Stimulated activated effector memory CD8-positive, alpha-beta T cell treated with anti-CD3 and anti-CD28 coated beads, Interleukin-12 subunit alpha, Interleukin-12 subunit beta, amount 100 ng/mL, for 72 hours (primary cell): ENCODE measurements around the gene FHAD1.

Source experiments
- ATAC-seq: fragments of 150-1000 bp; cut with Tn5 transposase; 2 replicates; pipeline ENCODE4 v1.10.0; 2021
- DNase-seq, 2 donors: peaks; one replicate each; pipeline ENCODE4 v3.0.0; 2021 to 2022; ENCODE audit warnings: low spot score in 2 of 2
- H3K27ac Mint-ChIP-seq: one replicate; pipeline ENCODE4 v1.8.0; 2022; ENCODE audit warnings: mild to moderate bottlenecking, mixed read lengths
- H3K36me3 Mint-ChIP-seq: one replicate; pipeline ENCODE4 v1.8.0; 2022; ENCODE audit warnings: mild to moderate bottlenecking, mixed read lengths
- H3K4me1 Mint-ChIP-seq: one replicate; pipeline ENCODE4 v1.8.0; 2022; ENCODE audit warnings: mixed read lengths
- H3K4me3 Mint-ChIP-seq: one replicate; pipeline ENCODE4 v1.8.0; 2022; ENCODE audit warnings: mild to moderate bottlenecking, mixed read lengths
- H3K9me3 Mint-ChIP-seq: one replicate; pipeline ENCODE4 v1.8.0; 2022; ENCODE audit warnings: mixed read lengths

FHAD1 gene

GRCh38 chr1:15329104-15329820 is 82.2 kb downstream of the FHAD1 start:
- ATAC-seq: peak; percentile 54
- DNase-seq: no peak
- H3K4me1 Mint-ChIP-seq: peaks cover 12% of the 10 kb centered on the region

GRCh38 chr1:15330028-15330427 is 83.0 kb downstream of the FHAD1 start:
- Mint-ChIP-seq H3K27ac (no peak overlapping the region), H3K4me1 (peaks cover 12% of the 10 kb centered on the region), H3K36me3 (no peaks in the 10 kb centered on the region), H3K4me3 (no peak overlapping the region), H3K9me3 (no peaks in the 10 kb centered on the region)
- ATAC-seq: no peak
- DNase-seq: no peak

More at GRCh38 chr1:15329104-15329820, 82.2 kb downstream of the FHAD1 start:
- Mint-ChIP-seq H3K36me3 (no peaks in the 10 kb centered on the region), H3K4me3 (no peak overlapping the region), H3K9me3 (no peaks in the 10 kb centered on the region), H3K27ac (no peak overlapping the region)

GRCh38 chr1:15331180-15331579 is 84.2 kb downstream of the FHAD1 start:
- no peaks in the 10 kb centered on the region for H3K9me3 Mint-ChIP-seq
- peak overlapping the region; percentile 65 for H3K27ac Mint-ChIP-seq

GRCh38 chr1:15331734-15332133 is 84.7 kb downstream of the FHAD1 start:
- no peak for DNase-seq
- peak overlapping the region; percentile 65 for H3K27ac Mint-ChIP-seq

More at GRCh38 chr1:15331180-15331579, 84.2 kb downstream of the FHAD1 start:
- DNase-seq (no peak), ATAC-seq (no peak)
- Mint-ChIP-seq H3K4me1 (peaks cover 6% of the 10 kb centered on the region), H3K36me3 (no peaks in the 10 kb centered on the region), H3K4me3 (no peak overlapping the region)

GRCh38 chr1:15332525-15332924 is 85.5 kb downstream of the FHAD1 start:
- Mint-ChIP-seq H3K4me3 (no peak overlapping the region), H3K9me3 (no peaks in the 10 kb centered on the region), H3K36me3 (no peaks in the 10 kb centered on the region), H3K27ac (no peak overlapping the region), H3K4me1 (peaks cover 10% of the 10 kb centered on the region)
- no peak for DNase-seq
- no peak for ATAC-seq

More at GRCh38 chr1:15331734-15332133, 84.7 kb downstream of the FHAD1 start:
- ATAC-seq: no peak
- Mint-ChIP-seq H3K4me3 (no peak overlapping the region), H3K4me1 (peaks cover 6% of the 10 kb centered on the region), H3K9me3 (no peaks in the 10 kb centered on the region), H3K36me3 (no peaks in the 10 kb centered on the region)

GRCh38 chr1:15332952-15333715 is 86.1 kb downstream of the FHAD1 start:
- Mint-ChIP-seq H3K9me3 (no peaks in the 10 kb centered on the region), H3K27ac (no peak overlapping the region), H3K4me3 (no peak overlapping the region), H3K36me3 (no peaks in the 10 kb centered on the region), H3K4me1 (peaks cover 16% of the 10 kb centered on the region)
- DNase-seq: no peak
- ATAC-seq: no peak

- ATAC-seq (no peak), DNase-seq (no peak)
- no peak overlapping the region for H3K4me3 Mint-ChIP-seq
- H3K4me1 Mint-ChIP-seq: peaks cover 23% of the 10 kb centered on the region
- no peak overlapping the region for H3K27ac Mint-ChIP-seq
- H3K9me3 Mint-ChIP-seq: no peaks in the 10 kb centered on the region
- H3K36me3 Mint-ChIP-seq: no peaks in the 10 kb centered on the region
Observed at GRCh38 chr1:15334995-15335394, 88.0 kb downstream of the FHAD1 start.

- no peak for DNase-seq
- no peaks in the 10 kb centered on the region for H3K36me3 Mint-ChIP-seq
- H3K9me3 Mint-ChIP-seq: no peaks in the 10 kb centered on the region
- no peak overlapping the region for H3K27ac Mint-ChIP-seq
- no peak overlapping the region for H3K4me3 Mint-ChIP-seq
- peaks cover 26% of the 10 kb centered on the region for H3K4me1 Mint-ChIP-seq
- no peak for ATAC-seq
Observed at GRCh38 chr1:15336866-15337265, 89.8 kb downstream of the FHAD1 start.

GRCh38 chr1:15337656-15338402 is 90.8 kb downstream of the FHAD1 start:
- peaks cover 32% of the 10 kb centered on the region for H3K4me1 Mint-ChIP-seq
- H3K4me3 Mint-ChIP-seq: no peak overlapping the region
- DNase-seq (no peak), ATAC-seq (peak; percentile 37)
- no peaks in the 10 kb centered on the region for H3K9me3 Mint-ChIP-seq
- no peaks in the 10 kb centered on the region for H3K36me3 Mint-ChIP-seq
- H3K27ac Mint-ChIP-seq: peak overlapping the region; percentile 71

GRCh38 chr1:15339570-15339969 is 92.5 kb downstream of the FHAD1 start:
- Mint-ChIP-seq H3K36me3 (no peaks in the 10 kb centered on the region), H3K9me3 (no peaks in the 10 kb centered on the region), H3K4me3 (no peak overlapping the region), H3K27ac (no peak overlapping the region), H3K4me1 (peaks cover 47% of the 10 kb centered on the region)
- no peak for ATAC-seq
- no peak for DNase-seq

- H3K27ac Mint-ChIP-seq: peak overlapping the region; percentile 58
- H3K36me3 Mint-ChIP-seq: peaks cover 6% of the 10 kb centered on the region
- H3K4me3 Mint-ChIP-seq: peak overlapping the region; percentile 61
- peaks cover 64% of the 10 kb centered on the region for H3K4me1 Mint-ChIP-seq
- ATAC-seq (no peak), DNase-seq (no peak)
- no peaks in the 10 kb centered on the region for H3K9me3 Mint-ChIP-seq
Observed at GRCh38 chr1:15341228-15341627, 94.2 kb downstream of the FHAD1 start.

GRCh38 chr1:15341634-15342407 is 94.8 kb downstream of the FHAD1 start:
- DNase-seq: no peak
- Mint-ChIP-seq H3K27ac (peak overlapping the region; percentile 58), H3K9me3 (no peaks in the 10 kb centered on the region), H3K36me3 (peaks cover 6% of the 10 kb centered on the region), H3K4me1 (peaks cover 70% of the 10 kb centered on the region), H3K4me3 (peak overlapping the region; percentile 61)
- peak; percentile 85 for ATAC-seq

GRCh38 chr1:15342408-15342967 is 95.5 kb downstream of the FHAD1 start:
- peaks cover 73% of the 10 kb centered on the region for H3K4me1 Mint-ChIP-seq
- peak overlapping the region; percentile 61 for H3K4me3 Mint-ChIP-seq
- peak overlapping the region; percentile 58 for H3K27ac Mint-ChIP-seq

GRCh38 chr1:15343099-15343498 is 96.1 kb downstream of the FHAD1 start:
- Mint-ChIP-seq H3K9me3 (no peaks in the 10 kb centered on the region), H3K27ac (peak overlapping the region; percentile 67), H3K36me3 (peaks cover 6% of the 10 kb centered on the region), H3K4me1 (peaks cover 73% of the 10 kb centered on the region), H3K4me3 (peak overlapping the region; percentile 61)
- ATAC-seq (no peak), DNase-seq (no peak)

More at GRCh38 chr1:15342408-15342967, 95.5 kb downstream of the FHAD1 start:
- Mint-ChIP-seq H3K9me3 (no peaks in the 10 kb centered on the region), H3K36me3 (peaks cover 6% of the 10 kb centered on the region)
- DNase-seq (no peak), ATAC-seq (no peak)
